OCI-LY1 (cell line): Measurements from ENCODE around the gene MTF1.

Source experiments
- H2AFZ ChIP-seq: fragments of 200-600 bp; sonication (generic), shearing (Covaris generic); 2 replicates; pipeline ENCODE4 v1.6.0; 2014; ENCODE audit warnings: antibody characterized with exemption, mild to moderate bottlenecking, low read length
- H3F3A ChIP-seq: fragments of 200-600 bp; sonication (generic), shearing (Covaris generic); 2 replicates; pipeline ENCODE4 v1.6.0; 2014; ENCODE audit warnings: mild to moderate bottlenecking, antibody characterized with exemption, low read length, moderate library complexity; ENCODE audit not compliant: insufficient read depth
- H3K27ac ChIP-seq: fragments of 200-600 bp; sonication (generic); 2 replicates; pipeline ENCODE4 v1.5.1; 2014; ENCODE audit warnings: low read length, mixed run types, mild to moderate bottlenecking, low read depth; ENCODE audit not compliant: poor library complexity, severe bottlenecking
- H3K27me3 ChIP-seq: fragments of 200-600 bp; sonication (generic); 2 replicates; pipeline ENCODE4 v1.6.0; 2014; ENCODE audit warnings: antibody characterized with exemption, mild to moderate bottlenecking, low read length, moderate library complexity; ENCODE audit not compliant: insufficient read depth
- H3K36me3 ChIP-seq: fragments of 200-600 bp; sonication (generic); 2 replicates; pipeline ENCODE4 v1.6.1; 2014; ENCODE audit warnings: mild to moderate bottlenecking, antibody characterized with exemption, low read length, moderate library complexity, mixed read lengths; ENCODE audit not compliant: insufficient read depth
- H3K4me1 ChIP-seq: fragments of 200-600 bp; sonication (generic); 2 replicates; pipeline ENCODE4 v1.5.1; 2014; ENCODE audit warnings: mild to moderate bottlenecking, low read length, moderate library complexity; ENCODE audit not compliant: insufficient read depth, severe bottlenecking
- H3K4me2 ChIP-seq: fragments of 200-600 bp; sonication (generic), shearing (Covaris generic); 2 replicates; pipeline ENCODE4 v1.6.1; 2014; ENCODE audit warnings: low read length
- H3K4me3 ChIP-seq: fragments of 200-600 bp; sonication (generic); 2 replicates; pipeline ENCODE4 v1.5.1; 2014; ENCODE audit warnings: low read length, low read depth, mild to moderate bottlenecking, mixed read lengths; ENCODE audit not compliant: poor library complexity, severe bottlenecking
- H3K79me2 ChIP-seq: fragments of 200-600 bp; shearing (Covaris generic); 2 replicates; pipeline ENCODE4 v1.6.1; 2016; ENCODE audit warnings: mixed run types, low read length, mixed read lengths; ENCODE audit not compliant: insufficient read depth
- H3K9ac ChIP-seq: fragments of 200-600 bp; sonication (generic), shearing (Covaris generic); 2 replicates; pipeline ENCODE4 v1.6.1; 2014; ENCODE audit warnings: mild to moderate bottlenecking, low read length, mixed read lengths
- H3K9me2 ChIP-seq: fragments of 200-600 bp; sonication (generic), shearing (Covaris generic); 2 replicates; pipeline ENCODE4 v1.6.1; 2014; ENCODE audit warnings: low read depth, mild to moderate bottlenecking, low read length, mixed read lengths
- H3K9me3 ChIP-seq: fragments of 200-600 bp; shearing (Covaris generic); 2 replicates; pipeline ENCODE4 v1.6.1; 2014; ENCODE audit warnings: low read length, mixed read lengths
- H4K20me1 ChIP-seq: fragments of 200-600 bp; sonication (generic), shearing (Covaris generic); 2 replicates; pipeline ENCODE4 v1.6.0; 2016; ENCODE audit warnings: mild to moderate bottlenecking, low read length; ENCODE audit not compliant: insufficient read depth
- CTCF ChIP-seq: fragments of 200-600 bp; sonication (generic), shearing (Covaris generic); IDR thresholded peaks from 2 replicates; pipeline ENCODE4 v1.5.1; 2017; ENCODE audit warnings: mild to moderate bottlenecking, antibody characterized with exemption, low read length, moderate library complexity, mixed read lengths
- EZH2 ChIP-seq: fragments of 200-600 bp; sonication (generic), shearing (Covaris generic); IDR thresholded peaks from 2 replicates; pipeline ENCODE4 v1.8.0; 2017; ENCODE audit warnings: borderline replicate concordance, mixed run types, mild to moderate bottlenecking, antibody characterized with exemption, low read length, moderate library complexity, mixed read lengths

MTF1 gene

DNA sequence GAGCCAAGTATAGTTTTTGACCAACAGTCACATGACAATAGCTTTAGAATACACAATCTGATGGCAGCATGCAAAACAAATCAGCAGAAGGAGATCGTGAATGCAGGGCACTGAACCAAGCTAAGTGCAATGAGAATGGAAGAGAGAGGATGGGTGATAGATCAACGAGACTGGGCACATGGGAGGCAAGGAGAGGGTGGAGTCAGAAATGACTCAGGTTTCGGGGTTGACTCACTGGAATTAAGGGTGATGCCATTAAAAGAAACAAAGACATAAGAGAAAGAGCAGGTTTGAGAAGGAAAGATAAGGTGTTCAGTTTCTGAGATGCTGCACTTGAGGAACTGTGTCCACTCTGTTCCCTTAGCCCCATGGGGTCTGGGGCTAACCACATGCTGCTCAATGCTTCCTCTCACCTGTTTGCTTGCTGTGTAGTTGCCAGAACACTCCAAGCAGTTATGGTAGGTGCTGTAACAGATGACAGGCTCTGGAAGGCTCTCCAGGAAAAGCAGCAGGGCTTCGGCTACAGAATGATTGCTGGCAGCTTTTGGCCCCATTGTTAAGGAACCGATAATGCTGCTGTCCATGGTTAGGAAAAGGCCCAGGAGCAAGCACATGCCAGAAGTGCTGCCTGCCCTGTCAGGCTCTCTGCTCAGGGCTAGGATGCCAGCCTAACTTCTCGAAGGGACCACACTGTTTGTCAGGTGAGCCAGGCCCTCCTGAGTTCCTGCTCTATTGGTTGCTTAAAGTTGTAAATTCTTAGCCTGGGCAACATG, 6.1 kb upstream of the MTF1 start:
- Histone ChIP-seq H3K27me3 (no peaks in the 10 kb centered on the region), H3K4me3 (no peak overlapping the region), H3F3A (no peaks in the 10 kb centered on the region), H3K4me1 (peaks cover under 1% of the 10 kb centered on the region), H3K36me3 (peaks cover 63% of the 10 kb centered on the region), H3K9me3 (no peaks in the 10 kb centered on the region), H2AFZ (no peak overlapping the region), H4K20me1 (no peaks in the 10 kb centered on the region), H3K27ac (no peak overlapping the region), H3K4me2 (no peak overlapping the region), H3K9ac (no peak overlapping the region), H3K79me2 (no peaks in the 10 kb centered on the region), H3K9me2 (no peaks in the 10 kb centered on the region)
- TF ChIP-seq CTCF (no peak), EZH2 (no peak)

DNA sequence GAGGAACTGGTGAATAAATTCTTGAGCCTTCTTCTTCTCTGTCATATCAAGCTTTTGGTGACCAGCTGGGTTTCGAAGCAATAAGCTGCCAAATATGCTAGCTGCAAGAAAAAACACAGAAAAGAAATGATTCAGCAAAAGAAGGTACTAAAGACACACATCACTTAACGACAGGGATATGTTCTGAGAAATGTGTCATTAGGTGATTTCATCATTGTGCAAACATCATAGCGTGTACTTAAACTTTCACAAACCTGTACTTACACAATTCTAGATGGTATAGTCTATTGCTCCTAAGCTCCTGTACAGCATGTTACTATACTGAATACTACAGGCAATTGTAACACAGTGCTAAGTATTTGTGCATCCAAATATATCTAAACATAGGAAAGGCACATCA, 2.9 kb upstream of the MTF1 start:
- Histone ChIP-seq H3K36me3 (peaks cover 46% of the 10 kb centered on the region), H3K27ac (no peak overlapping the region), H3K4me2 (no peak overlapping the region), H3K4me3 (no peak overlapping the region), H3K9ac (no peak overlapping the region), H3F3A (no peaks in the 10 kb centered on the region), H4K20me1 (no peaks in the 10 kb centered on the region), H3K27me3 (no peaks in the 10 kb centered on the region), H3K9me3 (no peaks in the 10 kb centered on the region), H3K79me2 (peaks cover 18% of the 10 kb centered on the region), H3K4me1 (peaks cover 16% of the 10 kb centered on the region), H3K9me2 (no peaks in the 10 kb centered on the region), H2AFZ (no peak overlapping the region)
- no peak for TF ChIP-seq EZH2
- TF ChIP-seq CTCF = no peak

DNA sequence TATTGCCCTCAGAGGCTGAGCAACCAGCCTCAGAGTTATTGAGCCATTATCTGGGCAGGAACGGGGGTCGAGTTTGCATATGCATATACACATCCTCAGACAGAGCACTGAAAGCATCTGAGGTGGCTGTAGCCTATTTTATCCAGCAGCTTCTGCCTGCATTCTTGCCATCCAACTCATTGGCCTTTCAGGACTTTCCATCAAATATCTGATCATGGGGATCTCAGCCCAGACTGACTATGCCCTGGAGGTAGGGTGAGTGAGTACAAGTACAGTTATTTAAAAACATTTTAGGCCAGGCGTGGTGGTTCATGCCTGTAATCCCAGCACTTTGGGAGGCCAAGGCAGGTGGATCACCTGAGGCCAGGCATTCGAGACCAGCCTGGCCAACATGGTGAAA, 1.8 kb upstream of the MTF1 start:
- Histone ChIP-seq H3K27me3 (no peaks in the 10 kb centered on the region), H3K79me2 (peaks cover 19% of the 10 kb centered on the region), H2AFZ (no peak overlapping the region), H3K9me2 (no peaks in the 10 kb centered on the region), H3K4me1 (peaks cover 16% of the 10 kb centered on the region), H3F3A (no peaks in the 10 kb centered on the region), H3K4me2 (no peak overlapping the region), H3K9ac (no peak overlapping the region), H4K20me1 (no peaks in the 10 kb centered on the region), H3K4me3 (no peak overlapping the region), H3K27ac (no peak overlapping the region), H3K36me3 (peaks cover 46% of the 10 kb centered on the region), H3K9me3 (no peaks in the 10 kb centered on the region)
- TF ChIP-seq CTCF (no peak), EZH2 (no peak)
